OCI-LY3 (cell line): ENCODE results near the gene PNPLA3.

ENCODE experiments used
- H2AFZ ChIP-seq: fragments of 200-600, 300-600 bp; shearing (Covaris generic); 2 replicates; pipeline ENCODE4 v1.6.0; 2014; ENCODE audit warnings: antibody characterized with exemption, low read depth, low read length
- H3K27ac ChIP-seq: fragments of 200-600, 300-600 bp; sonication (generic); 2 replicates; pipeline ENCODE4 v1.5.1; 2014; ENCODE audit warnings: mild to moderate bottlenecking, low read length, moderate library complexity, mixed read lengths
- H3K27me3 ChIP-seq: fragments of 200-600, 300-600 bp; sonication (generic); 2 replicates; pipeline ENCODE4 v1.6.1; 2014; ENCODE audit warnings: low read depth, low read length, mixed read lengths
- H3K36me3 ChIP-seq: fragments of 200-600, 300-600 bp; sonication (generic); replicated peaks from 2 replicates; pipeline ENCODE3; 2014; ENCODE audit warnings: low read depth, low read length, mixed read lengths
- H3K4me1 ChIP-seq: fragments of 300-600, 200-600 bp; sonication (generic); 2 replicates; pipeline ENCODE4 v1.6.1; 2014; ENCODE audit warnings: low read length, mixed read lengths
- H3K4me2 ChIP-seq: fragments of 200-600, 300-600 bp; sonication (generic); 2 replicates; pipeline ENCODE4 v1.6.1; 2014; ENCODE audit warnings: low read length, mixed read lengths
- H3K4me3 ChIP-seq: fragments of 300-600, 200-600 bp; sonication (generic); 2 replicates; pipeline ENCODE4 v1.5.1; 2014; ENCODE audit warnings: antibody characterized with exemption, mild to moderate bottlenecking, low read length, moderate library complexity
- H3K79me2 ChIP-seq: fragments of 300-600, 200-600 bp; shearing (Covaris generic); 2 replicates; pipeline ENCODE4 v1.6.1; 2014; ENCODE audit warnings: mild to moderate bottlenecking, low read length, mixed read lengths
- H3K9ac ChIP-seq: fragments of 300-600, 200-600 bp; shearing (Covaris generic); 2 replicates; pipeline ENCODE4 v1.6.0; 2014; ENCODE audit warnings: mild to moderate bottlenecking, low read length, moderate library complexity
- H3K9me3 ChIP-seq: fragments of 200-600, 300-600 bp; shearing (Covaris generic); 2 replicates; pipeline ENCODE4 v1.6.1; 2014; ENCODE audit warnings: low read length, mixed read lengths; ENCODE audit not compliant: insufficient read depth
- H4K20me1 ChIP-seq: fragments of 200-600, 300-600 bp; sonication (generic); 2 replicates; pipeline ENCODE4 v1.6.1; 2016; ENCODE audit warnings: low read length, mixed read lengths; ENCODE audit not compliant: insufficient read depth
- EZH2phosphoT487 ChIP-seq: fragments of 200-600 bp; shearing (Covaris generic); IDR thresholded peaks from 2 replicates; pipeline ENCODE4 v1.6.1; 2018; ENCODE audit warnings: antibody characterized with exemption, mixed run types, low read depth
- TF ChIP-seq, protein P1 (sequence below): fragments of 200-600, 300-600 bp; sonication (generic); IDR thresholded peaks from 2 replicates; pipeline ENCODE4 v1.5.1; 2014; ENCODE audit warnings: antibody characterized with exemption, low read length, low read depth

Gene PNPLA3

DNA sequence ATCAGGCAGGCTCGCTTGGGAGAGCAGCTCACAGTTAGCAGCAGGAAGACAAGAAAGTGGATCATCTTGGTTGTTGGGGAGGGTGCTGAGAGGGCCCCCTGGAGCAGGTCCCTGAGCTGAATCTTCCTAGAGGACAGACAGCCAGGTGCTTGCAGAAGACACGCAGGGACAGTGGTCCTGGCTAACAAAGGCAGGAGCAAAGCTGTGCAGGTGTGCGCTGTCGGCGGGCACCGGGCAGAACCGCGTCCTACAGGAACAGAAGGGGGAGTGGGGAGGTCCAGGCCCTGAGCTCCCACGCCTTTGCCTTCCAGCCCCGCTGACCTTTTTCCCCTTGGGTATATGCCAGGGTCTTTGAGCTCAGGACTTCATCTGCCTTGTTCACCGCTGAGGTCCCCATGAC is 70.4 kb downstream of the PNPLA3 start:
- peaks cover 4% of the 10 kb centered on the region; the same call in 1 of the 2 replicates for H3K4me1 ChIP-seq
- H3K36me3 ChIP-seq: peaks cover 69% of the 10 kb centered on the region
- no peak overlapping the region for H3K9ac ChIP-seq
- H3K9me3 ChIP-seq: no peaks in the 10 kb centered on the region
- H2AFZ ChIP-seq: no peak overlapping the region
- H3K4me2 ChIP-seq: no peak overlapping the region
- no peaks in the 10 kb centered on the region for H3K27me3 ChIP-seq
- no peaks in the 10 kb centered on the region for H4K20me1 ChIP-seq
- no peak overlapping the region for H3K4me3 ChIP-seq
- TF ChIP-seq, protein P1, sequence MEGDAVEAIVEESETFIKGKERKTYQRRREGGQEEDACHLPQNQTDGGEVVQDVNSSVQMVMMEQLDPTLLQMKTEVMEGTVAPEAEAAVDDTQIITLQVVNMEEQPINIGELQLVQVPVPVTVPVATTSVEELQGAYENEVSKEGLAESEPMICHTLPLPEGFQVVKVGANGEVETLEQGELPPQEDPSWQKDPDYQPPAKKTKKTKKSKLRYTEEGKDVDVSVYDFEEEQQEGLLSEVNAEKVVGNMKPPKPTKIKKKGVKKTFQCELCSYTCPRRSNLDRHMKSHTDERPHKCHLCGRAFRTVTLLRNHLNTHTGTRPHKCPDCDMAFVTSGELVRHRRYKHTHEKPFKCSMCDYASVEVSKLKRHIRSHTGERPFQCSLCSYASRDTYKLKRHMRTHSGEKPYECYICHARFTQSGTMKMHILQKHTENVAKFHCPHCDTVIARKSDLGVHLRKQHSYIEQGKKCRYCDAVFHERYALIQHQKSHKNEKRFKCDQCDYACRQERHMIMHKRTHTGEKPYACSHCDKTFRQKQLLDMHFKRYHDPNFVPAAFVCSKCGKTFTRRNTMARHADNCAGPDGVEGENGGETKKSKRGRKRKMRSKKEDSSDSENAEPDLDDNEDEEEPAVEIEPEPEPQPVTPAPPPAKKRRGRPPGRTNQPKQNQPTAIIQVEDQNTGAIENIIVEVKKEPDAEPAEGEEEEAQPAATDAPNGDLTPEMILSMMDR: no peak
- no peak for TF ChIP-seq EZH2phosphoT487
- H3K27ac ChIP-seq: no peak overlapping the region
- no peaks in the 10 kb centered on the region for H3K79me2 ChIP-seq

DNA sequence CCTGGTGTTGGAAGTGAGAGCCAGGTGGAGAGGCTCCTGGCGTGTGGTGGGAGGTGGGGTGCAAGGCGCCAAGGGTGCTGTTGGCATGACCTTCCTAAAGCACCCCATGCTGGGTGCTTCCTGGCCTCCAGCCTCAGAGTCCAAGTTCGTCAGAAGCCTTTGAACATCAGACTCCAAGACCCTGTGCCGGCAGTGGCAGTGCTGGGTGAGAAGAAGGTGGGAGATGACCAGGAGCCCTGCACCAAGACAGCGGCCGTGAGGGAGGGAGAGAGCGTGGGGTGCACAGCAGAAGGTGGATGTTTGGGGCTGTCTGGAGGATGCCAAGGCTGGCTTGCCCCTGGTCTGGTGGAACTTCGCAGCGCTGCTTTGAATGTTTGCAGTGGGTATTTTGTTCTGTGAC is 70.8 kb downstream of the PNPLA3 start:
- Histone ChIP-seq H3K27me3 (no peaks in the 10 kb centered on the region), H3K79me2 (no peaks in the 10 kb centered on the region), H3K4me1 (peaks cover 4% of the 10 kb centered on the region; the same call in 1 of the 2 replicates), H4K20me1 (no peaks in the 10 kb centered on the region), H3K4me3 (no peak overlapping the region), H3K9me3 (no peaks in the 10 kb centered on the region), H3K4me2 (no peak overlapping the region), H2AFZ (no peak overlapping the region), H3K36me3 (peaks cover 71% of the 10 kb centered on the region), H3K27ac (no peak overlapping the region), H3K9ac (no peak overlapping the region)
- TF ChIP-seq, protein P1: no peak
- TF ChIP-seq EZH2phosphoT487: no peak

DNA sequence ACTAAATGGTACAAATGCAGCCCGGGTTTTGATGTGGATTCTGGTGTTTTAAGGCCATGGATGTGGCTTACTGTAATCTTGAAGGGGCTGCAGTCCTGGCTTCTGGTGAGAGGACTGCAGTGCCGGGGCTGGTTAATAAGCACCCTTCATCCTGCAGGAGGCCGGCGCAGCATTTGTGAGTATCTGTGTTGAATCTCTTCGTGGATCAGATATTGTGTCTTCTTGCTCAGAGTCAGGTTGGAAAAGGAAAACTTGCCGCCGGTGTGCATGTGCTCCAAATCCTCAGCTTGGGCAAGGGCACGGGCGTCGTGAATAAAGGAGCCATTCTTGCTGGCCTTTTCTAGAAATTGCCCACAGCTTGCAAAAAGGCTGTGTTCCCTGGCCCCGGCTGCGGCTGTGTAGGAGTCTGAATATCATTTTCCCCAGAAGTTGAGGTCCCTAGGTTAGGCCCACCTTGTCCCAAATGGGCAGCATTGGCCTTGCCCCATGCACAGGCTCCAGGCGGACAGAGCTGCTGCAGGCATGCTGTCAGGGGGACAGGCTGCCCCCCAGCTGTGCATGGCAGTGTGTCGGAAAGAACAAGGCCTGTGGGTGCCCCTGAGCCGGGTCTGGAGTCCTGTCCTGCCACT is 71.6 kb downstream of the PNPLA3 start:
- Histone ChIP-seq H3K27me3 (no peaks in the 10 kb centered on the region), H3K36me3 (peaks cover 66% of the 10 kb centered on the region)

DNA sequence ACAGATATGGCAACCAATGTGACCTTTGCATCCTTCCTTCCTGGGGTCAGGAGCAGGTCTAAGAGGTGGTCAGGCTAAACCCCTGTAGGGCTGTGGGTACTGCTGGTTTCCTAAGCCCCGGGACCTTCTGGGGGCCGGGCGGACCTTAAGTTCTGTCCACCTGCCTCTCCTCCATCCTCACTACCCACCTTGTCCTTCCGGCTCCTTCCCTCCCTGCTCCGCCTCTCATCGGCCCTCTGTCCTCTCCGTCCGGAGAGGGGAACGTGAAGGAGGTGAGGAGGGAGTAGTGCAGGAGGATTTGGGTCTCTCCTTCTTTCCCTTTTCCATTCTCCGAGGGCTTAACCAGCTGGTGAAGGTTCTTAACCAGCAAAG is 72.2 kb downstream of the PNPLA3 start:
- Histone ChIP-seq H3K36me3 (peaks cover 60% of the 10 kb centered on the region), H2AFZ (no peak overlapping the region), H3K4me2 (peak overlapping the region; percentile 11; the same call in 1 of the 2 replicates)

More for the DNA sequence above, 71.6 kb downstream of the PNPLA3 start:
- H2AFZ ChIP-seq: no peak overlapping the region
- H3K9me3 ChIP-seq: no peaks in the 10 kb centered on the region
- no peak overlapping the region for H3K27ac ChIP-seq
- no peaks in the 10 kb centered on the region for H4K20me1 ChIP-seq
- H3K4me2 ChIP-seq: no peak overlapping the region
- H3K4me1 ChIP-seq: peaks cover 4% of the 10 kb centered on the region; the same call in 1 of the 2 replicates
- H3K79me2 ChIP-seq: no peaks in the 10 kb centered on the region
- H3K4me3 ChIP-seq: no peak overlapping the region
- no peak overlapping the region for H3K9ac ChIP-seq
- TF ChIP-seq EZH2phosphoT487: no peak
- TF ChIP-seq, protein P1: no peak

More for the DNA sequence above, 72.2 kb downstream of the PNPLA3 start:
- Histone ChIP-seq H3K4me3 (peak overlapping the region; percentile 30), H3K79me2 (no peaks in the 10 kb centered on the region), H3K9ac (no peak overlapping the region), H3K27ac (no peak overlapping the region), H3K27me3 (no peaks in the 10 kb centered on the region), H4K20me1 (no peaks in the 10 kb centered on the region), H3K4me1 (peaks cover 4% of the 10 kb centered on the region; the same call in 1 of the 2 replicates), H3K9me3 (no peaks in the 10 kb centered on the region)
- TF ChIP-seq, protein P1: no peak
- no peak for TF ChIP-seq EZH2phosphoT487
